HEK293T (cell line): ENCODE data around the gene ZMIZ1.

Source experiments
- CTCF ChIA-PET: fragments of 350-600 bp; formaldehyde crosslinking; extraction: SDS; loops from one replicate; lab custom pipeline; 2021; ENCODE audit warnings: antibody characterized with exemption, inconsistent platforms; lab: Yijun Ruan, JAX
- POLR2A ChIA-PET: fragments of 350-600 bp; formaldehyde crosslinking; extraction: SDS; loops from one replicate; lab custom pipeline; 2020; ENCODE audit warnings: antibody characterized with exemption, inconsistent platforms; lab: Yijun Ruan, JAX
- DNase-seq: peaks from one replicate; pipeline ENCODE4 v3.0.0; 2012; ENCODE audit warnings: mixed read lengths; ENCODE audit errors: extremely low spot score
- ARNT ChIP-seq: fragments of 450-650 bp; IDR thresholded peaks from 2 replicates; pipeline ENCODE4 v1.6.1; 2017; ENCODE audit warnings: mild to moderate bottlenecking
- BHLHE40 ChIP-seq: fragments of 450-650 bp; IDR thresholded peaks from 2 replicates; pipeline ENCODE4 v1.6.1; 2016; ENCODE audit warnings: mild to moderate bottlenecking, moderate library complexity, borderline replicate concordance
- CTBP1 ChIP-seq: fragments of 450-650 bp; IDR thresholded peaks from 2 replicates; pipeline ENCODE4 v1.6.1; 2016; ENCODE audit warnings: borderline replicate concordance
- ELF4 ChIP-seq: fragments of 450-650 bp; IDR thresholded peaks from 2 replicates; pipeline ENCODE4 v1.6.1; 2017; ENCODE audit warnings: antibody characterized with exemption
- FOXA1 ChIP-seq: fragments of 450-650 bp; IDR thresholded peaks from 2 replicates; pipeline ENCODE4 v1.6.1; 2016; ENCODE audit warnings: mild to moderate bottlenecking
- FOXK2 ChIP-seq: fragments of 450-650 bp; IDR thresholded peaks from 2 replicates; pipeline ENCODE4 v1.6.1; 2016; ENCODE audit warnings: mild to moderate bottlenecking
- FOXM1 ChIP-seq: fragments of 450-650 bp; IDR thresholded peaks from 2 replicates; pipeline ENCODE4 v1.6.1; 2017; ENCODE audit warnings: mild to moderate bottlenecking, borderline replicate concordance
- HDGF ChIP-seq: fragments of 450-650 bp; IDR thresholded peaks from 2 replicates; pipeline ENCODE4 v1.6.1; 2017; ENCODE audit warnings: antibody characterized with exemption, borderline replicate concordance
- L3MBTL2 ChIP-seq: fragments of 450-650 bp; conservative IDR thresholded peaks from 2 replicates; pipeline ENCODE4 v1.6.1; 2016; ENCODE audit warnings: mild to moderate bottlenecking
- LEF1 ChIP-seq: fragments of 450-650 bp; IDR thresholded peaks from 2 replicates; pipeline ENCODE4 v1.6.1; 2017; ENCODE audit warnings: mild to moderate bottlenecking, borderline replicate concordance
- NFRKB ChIP-seq: fragments of 450-650 bp; IDR thresholded peaks from 2 replicates; pipeline ENCODE4 v1.6.1; 2016; ENCODE audit warnings: mild to moderate bottlenecking, moderate library complexity
- SP1 ChIP-seq: fragments of 450-650 bp; IDR thresholded peaks from 2 replicates; pipeline ENCODE4 v1.6.1; 2017
- SUZ12 ChIP-seq: fragments of 450-650 bp; IDR thresholded peaks from 2 replicates; pipeline ENCODE4 v1.6.1; 2016; ENCODE audit warnings: mild to moderate bottlenecking
- TARDBP ChIP-seq: fragments of 450-650 bp; IDR thresholded peaks from 2 replicates; pipeline ENCODE4 v1.6.1; 2016
- ZNF384 ChIP-seq: fragments of 450-650 bp; IDR thresholded peaks from 2 replicates; pipeline ENCODE4 v1.6.1; 2016
- TF ChIP-seq, protein P1 (sequence below): fragments of 450-650 bp; IDR thresholded peaks from 2 replicates; pipeline ENCODE4 v1.6.1; 2016

The ZMIZ1 gene

DNA sequence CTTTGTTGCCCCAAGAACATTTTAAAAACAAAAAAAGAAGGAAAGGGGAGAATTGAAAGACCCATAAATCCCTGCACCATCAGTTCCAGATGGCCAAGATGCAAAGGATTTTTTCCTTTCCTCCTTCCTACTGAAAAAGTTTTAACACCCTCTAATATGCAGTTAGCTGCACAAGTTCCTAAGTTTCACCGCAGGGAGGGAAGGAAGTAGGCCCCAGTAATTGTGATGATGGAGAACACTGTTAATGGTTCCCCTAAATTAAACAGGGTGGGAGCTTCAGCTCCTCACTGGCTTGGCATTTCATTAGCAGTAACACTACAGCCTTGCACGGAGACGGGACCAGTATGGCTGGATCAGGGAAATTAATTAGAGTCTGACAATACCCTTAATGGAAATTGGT, 214.8 kb downstream of the ZMIZ1 start:
- DNase-seq = no peak
- TF ChIP-seq SUZ12 (no peak), FOXA1 (no peak), HDGF (no peak), LEF1 (no peak), FOXM1 (no peak), ZNF384 (no peak), BHLHE40 (no peak)
- ChIA-PET POLR2A (no interaction called here), CTCF (interaction anchor here (0.9 kb wide), 1 partner anchor 10 kb away, joined by 3 read pairs; no protein-coding TSS in a partner anchor)

DNA sequence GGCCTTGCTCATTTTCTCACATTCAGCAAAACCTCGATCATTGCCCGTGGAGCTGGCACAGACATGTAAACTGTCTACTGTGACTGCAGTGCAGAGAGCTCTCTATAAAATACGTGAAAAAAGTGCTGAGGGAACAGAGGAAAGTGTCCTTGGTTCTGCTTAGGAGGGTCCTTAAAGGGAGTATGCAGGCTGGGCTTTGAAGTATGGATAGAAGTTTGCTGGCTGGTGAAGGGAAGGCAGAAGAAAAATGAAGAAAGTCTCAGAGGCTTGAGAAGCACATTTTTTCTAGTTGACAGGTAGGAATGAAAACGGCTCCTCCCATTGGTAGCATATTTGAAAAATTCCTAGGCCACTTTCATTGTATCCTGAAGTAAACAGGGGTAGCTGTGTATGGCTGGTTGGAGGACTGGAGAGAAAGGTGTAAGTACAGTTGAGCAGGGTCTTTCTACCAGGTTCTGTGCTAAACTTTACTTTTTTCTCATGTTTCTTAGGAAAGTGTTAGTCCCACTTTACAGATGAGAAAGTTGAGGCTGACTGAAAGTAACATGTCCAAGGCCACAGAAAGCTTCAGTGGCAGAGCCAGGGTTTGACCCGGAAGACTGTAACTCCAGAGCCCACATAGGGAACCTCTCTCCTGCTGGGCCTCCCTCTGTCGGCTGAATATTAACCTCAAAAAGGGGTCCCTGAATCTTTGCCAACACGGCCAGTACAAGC, 215.5 kb downstream of the ZMIZ1 start:
- ChIA-PET CTCF (interaction anchor here (0.9 kb wide), 1 partner anchor 10 kb away, joined by 3 read pairs; no protein-coding TSS in a partner anchor), POLR2A (no interaction called here)
- TF ChIP-seq ZNF384 = no peak
- no peak for TF ChIP-seq FOXM1
- no peak for TF ChIP-seq NFRKB
- no peak for TF ChIP-seq SP1
- no peak for TF ChIP-seq HDGF
- TF ChIP-seq ELF4 = no peak
- DNase-seq = no peak

GRCh38 chr10:79285315-79286197, 216.8 kb downstream of the ZMIZ1 start:
- ChIA-PET POLR2A (no interaction called here), CTCF (no interaction called here)
- DNase-seq = no peak
- TF ChIP-seq ARNT = no peak
- no peak for TF ChIP-seq TARDBP
- no peak for TF ChIP-seq SUZ12
- TF ChIP-seq, protein P1, sequence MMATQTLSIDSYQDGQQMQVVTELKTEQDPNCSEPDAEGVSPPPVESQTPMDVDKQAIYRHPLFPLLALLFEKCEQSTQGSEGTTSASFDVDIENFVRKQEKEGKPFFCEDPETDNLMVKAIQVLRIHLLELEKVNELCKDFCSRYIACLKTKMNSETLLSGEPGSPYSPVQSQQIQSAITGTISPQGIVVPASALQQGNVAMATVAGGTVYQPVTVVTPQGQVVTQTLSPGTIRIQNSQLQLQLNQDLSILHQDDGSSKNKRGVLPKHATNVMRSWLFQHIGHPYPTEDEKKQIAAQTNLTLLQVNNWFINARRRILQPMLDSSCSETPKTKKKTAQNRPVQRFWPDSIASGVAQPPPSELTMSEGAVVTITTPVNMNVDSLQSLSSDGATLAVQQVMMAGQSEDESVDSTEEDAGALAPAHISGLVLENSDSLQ = no peak
- no peak for TF ChIP-seq FOXK2
- TF ChIP-seq ELF4 = no peak
- no peak for TF ChIP-seq ZNF384
- TF ChIP-seq FOXA1 = no peak

- ChIA-PET CTCF (no interaction called here), POLR2A (no interaction called here)
- TF ChIP-seq LEF1 (no peak), CTBP1 (no peak), L3MBTL2 (no peak), TARDBP (no peak), FOXA1 (no peak), HDGF (no peak), NFRKB (no peak), SUZ12 (no peak), SP1 (no peak), ARNT (no peak), FOXM1 (no peak), ZNF384 (no peak), FOXK2 (no peak), ELF4 (no peak), BHLHE40 (no peak)
- TF ChIP-seq, protein P1 = no peak
- no peak for DNase-seq
These were observed 217.7 kb downstream of the ZMIZ1 start for GRCh38 chr10:79286318-79286951.

GRCh38 chr10:79287973-79288723, 219.4 kb downstream of the ZMIZ1 start:
- POLR2A ChIA-PET = no interaction called here
- CTCF ChIA-PET = no interaction called here

More at GRCh38 chr10:79287973-79288723, 219.4 kb downstream of the ZMIZ1 start:
- no peak for DNase-seq
- TF ChIP-seq BHLHE40 = no peak
- no peak for TF ChIP-seq FOXK2
- no peak for TF ChIP-seq NFRKB
- TF ChIP-seq ZNF384 = no peak
- no peak for TF ChIP-seq TARDBP
- TF ChIP-seq LEF1 = no peak
- TF ChIP-seq, protein P1 = no peak
- no peak for TF ChIP-seq HDGF
- no peak for TF ChIP-seq FOXM1
- no peak for TF ChIP-seq CTBP1
- no peak for TF ChIP-seq ELF4
- no peak for TF ChIP-seq FOXA1
- no peak for TF ChIP-seq L3MBTL2
- no peak for TF ChIP-seq ARNT
- TF ChIP-seq SUZ12 = no peak
- no peak for TF ChIP-seq SP1
